H1 (cell line): Measurements from ENCODE around the gene PHLDA3. TPM values are rescaled to one million over a fixed set of nuclear protein-coding genes. Genes with fewer than 3 reads are reported as not detected.

ENCODE experiments used
- CTCF ChIA-PET: fragments of 300-600 bp; sonication (Branson Sonifier 250); formaldehyde crosslinking; loops from one replicate; lab custom pipeline; 2021; ENCODE audit not compliant: partially characterized antibody; lab: Charles Lee
- POLR2A ChIA-PET: fragments of 300-600 bp; sonication (Branson Sonifier 250); formaldehyde crosslinking; loops from one replicate; lab custom pipeline; 2021; ENCODE audit warnings: inconsistent platforms; ENCODE audit not compliant: partially characterized antibody; lab: Charles Lee
- DNase-seq, 2 experiments: peaks; one replicate each; pipeline versions ENCODE4 v3.0.0 to v3.0.0-alpha.2; 2010 to 2022; ENCODE audit warnings: low spot score in 2 of 2, low read depth in 1 of 2, mixed read lengths in 1 of 2
- FAIRE-seq: peaks from 2 replicates; lab custom pipeline; 2011; peaks lifted over from hg19 to GRCh38; lab: Jason Lieb, UNC
- H2AFZ ChIP-seq: 2 replicates; pipeline ENCODE4 v1.8.1; 2012; ENCODE audit warnings: low read length, inconsistent platforms
- H2AK5ac ChIP-seq: 2 replicates; pipeline ENCODE4 v1.6.1; 2013; ENCODE audit warnings: low read depth, low read length
- H2BK120ac ChIP-seq: replicated peaks from 2 replicates; pipeline ENCODE3; 2013; ENCODE audit warnings: low read depth, low read length, inconsistent platforms
- H2BK12ac ChIP-seq: 2 replicates; pipeline ENCODE4 v1.6.1; 2013; ENCODE audit warnings: low read depth, low read length
- H2BK15ac ChIP-seq: 2 replicates; pipeline ENCODE4 v1.6.1; 2013; ENCODE audit warnings: low read length
- H2BK20ac ChIP-seq: 2 replicates; pipeline ENCODE4 v1.6.1; 2013; ENCODE audit warnings: low read length
- H2BK5ac ChIP-seq: 2 replicates; pipeline ENCODE4 v1.6.1; 2013; ENCODE audit warnings: low read depth, low read length
- H3K14ac ChIP-seq: 2 replicates; pipeline ENCODE4 v1.6.1; 2013; ENCODE audit warnings: inconsistent platforms; ENCODE audit not compliant: insufficient read length
- H3K18ac ChIP-seq: 2 replicates; pipeline ENCODE4 v1.6.1; 2013; ENCODE audit warnings: low read length; ENCODE audit errors: extremely low read depth
- H3K23ac ChIP-seq: 2 replicates; pipeline ENCODE4 v1.6.1; 2013; ENCODE audit warnings: inconsistent platforms; ENCODE audit not compliant: insufficient read length
- H3K23me2 ChIP-seq: 2 replicates; pipeline ENCODE4 v1.6.1; 2013; ENCODE audit warnings: low read depth, low read length
- H3K27ac ChIP-seq: 2 replicates; pipeline ENCODE4 v1.6.1; 2011; ENCODE audit warnings: low read depth, low read length, inconsistent platforms
- H3K27me3 ChIP-seq, 4 experiments: replicated peaks in 1 of 4; 1 replicate in 1 of 4; 2 replicates in 3 of 4; pipeline versions ENCODE4 v1.6.1 to v1.8.1; 2011 to 2013; ENCODE audit warnings: low read length in 3 of 4, mild to moderate bottlenecking in 3 of 4, inconsistent platforms in 2 of 4, mixed read lengths in 2 of 4, moderate library complexity in 1 of 4; ENCODE audit not compliant: control insufficient read depth in 3 of 4, insufficient read depth in 3 of 4; ENCODE audit errors: extremely low read depth in 1 of 4
- H3K36me3 ChIP-seq, 4 experiments: 2 replicates each; pipeline versions ENCODE4 v1.6.1 to v1.8.1; 2011 to 2013; ENCODE audit warnings: mild to moderate bottlenecking in 4 of 4, low read length in 3 of 4, moderate library complexity in 2 of 4, control low read depth in 1 of 4, inconsistent platforms in 1 of 4; ENCODE audit not compliant: insufficient read depth in 4 of 4, control insufficient read depth in 2 of 4
- H3K4ac ChIP-seq: replicated peaks from 2 replicates; pipeline ENCODE3; 2013; ENCODE audit warnings: low read length, low read depth, mixed read lengths, inconsistent platforms; ENCODE audit not compliant: insufficient read length
- H3K4me1 ChIP-seq, 4 experiments: replicated peaks in 1 of 4; 1 replicate in 1 of 4; 2 replicates in 3 of 4; pipeline versions ENCODE4 v1.6.1 to v1.8.1; 2011 to 2013; ENCODE audit warnings: low read length in 3 of 4, inconsistent platforms in 2 of 4, mixed read lengths in 1 of 4; ENCODE audit not compliant: insufficient read depth in 4 of 4, control insufficient read depth in 3 of 4
- H3K4me2 ChIP-seq, 2 experiments: 2 replicates each; pipeline versions ENCODE4 v1.6.1 to v1.8.1; 2011 to 2013; ENCODE audit warnings: low read depth in 2 of 2, low read length in 2 of 2, control low read depth in 1 of 2, inconsistent platforms in 1 of 2, mild to moderate bottlenecking in 1 of 2; ENCODE audit not compliant: insufficient read depth in 1 of 2
- H3K4me3 ChIP-seq, 4 experiments: fragments of 200-600, 300-600 bp in 1 of 4; sonication (generic), shearing (Covaris generic), sonication (Bioruptor Twin) in 1 of 4; 2 replicates each; pipeline versions ENCODE4 v1.5.1 to v1.8.1; 2011 to 2016; ENCODE audit warnings: low read length in 4 of 4, low read depth in 3 of 4, control low read depth in 2 of 4, inconsistent platforms in 2 of 4, mild to moderate bottlenecking in 2 of 4, mixed read lengths in 1 of 4, moderate library complexity in 1 of 4; ENCODE audit not compliant: insufficient read depth in 2 of 4; ENCODE audit errors: extremely low read depth in 1 of 4
- H3K56ac ChIP-seq: replicated peaks from 2 replicates; pipeline ENCODE3; 2013; ENCODE audit warnings: low read depth, mild to moderate bottlenecking, mixed read lengths, low read length, inconsistent platforms; ENCODE audit not compliant: insufficient read length
- H3K79me1 ChIP-seq: 2 replicates; pipeline ENCODE4 v1.6.1; 2013; ENCODE audit warnings: low read depth, low read length, control low read depth
- H3K79me2 ChIP-seq, 2 experiments: 2 replicates each; pipeline versions ENCODE4 v1.6.1 to v1.8.1; 2012 to 2013; ENCODE audit warnings: low read length in 2 of 2, mild to moderate bottlenecking in 2 of 2, inconsistent platforms in 1 of 2; ENCODE audit not compliant: insufficient read depth in 2 of 2, control insufficient read depth in 1 of 2
- H3K9ac ChIP-seq, 4 experiments: replicated peaks in 1 of 4; 1 replicate in 1 of 4; 2 replicates in 3 of 4; pipeline versions ENCODE4 v1.6.1 to v1.8.1; 2011 to 2013; ENCODE audit warnings: low read depth in 3 of 4, low read length in 3 of 4, control low read depth in 2 of 4, mild to moderate bottlenecking in 2 of 4, moderate library complexity in 2 of 4, inconsistent platforms in 1 of 4; ENCODE audit errors: extremely low read depth in 1 of 4
- H3K9me3 ChIP-seq, 2 experiments: 2 replicates each; pipeline versions ENCODE4 v1.6.1 to v1.8.1; 2012 to 2013; ENCODE audit warnings: mild to moderate bottlenecking in 2 of 2, moderate library complexity in 2 of 2, control low read depth in 1 of 2, inconsistent platforms in 1 of 2, low read depth in 1 of 2, low read length in 1 of 2, mixed read lengths in 1 of 2; ENCODE audit not compliant: insufficient read depth in 2 of 2
- H4K20me1 ChIP-seq, 2 experiments: replicated peaks in 1 of 2; 2 replicates each; pipeline versions ENCODE3 to v1.8.1; 2011 to 2013; ENCODE audit warnings: inconsistent platforms in 2 of 2, low read length in 2 of 2, mild to moderate bottlenecking in 1 of 2; ENCODE audit not compliant: insufficient read depth in 2 of 2, control insufficient read depth in 1 of 2
- H4K5ac ChIP-seq: 2 replicates; pipeline ENCODE4 v1.6.1; 2013; ENCODE audit warnings: low read length, low read depth, mixed read lengths, inconsistent platforms; ENCODE audit not compliant: insufficient read length
- H4K8ac ChIP-seq: 2 replicates; pipeline ENCODE4 v1.8.0; 2013; ENCODE audit warnings: mild to moderate bottlenecking, moderate library complexity, low read length, inconsistent platforms; ENCODE audit not compliant: insufficient read depth; ENCODE audit errors: extremely low read depth
- H4K91ac ChIP-seq: replicated peaks from 2 replicates; pipeline ENCODE3; 2013; ENCODE audit warnings: low read length, mixed read lengths, inconsistent platforms; ENCODE audit not compliant: insufficient read length
- CHD2 ChIP-seq: IDR thresholded peaks from 2 replicates; pipeline ENCODE4 v1.6.1; 2012; ENCODE audit warnings: low read length, improper control_type of control experiment
- SP1 ChIP-seq: IDR thresholded peaks from 2 replicates; pipeline ENCODE4 v1.6.1; 2011; ENCODE audit warnings: low read depth, low read length
- TAF7 ChIP-seq: optimal IDR thresholded peaks from 2 replicates; pipeline ENCODE3; 2011; ENCODE audit warnings: low read depth, mild to moderate bottlenecking, inconsistent platforms, low read length, moderate library complexity, borderline replicate concordance
- TBP ChIP-seq: IDR thresholded peaks from 2 replicates; pipeline ENCODE4 v1.6.1; 2011; ENCODE audit warnings: low read depth, low read length, improper control_type of control experiment
- YY1 ChIP-seq: IDR thresholded peaks from 2 replicates; pipeline ENCODE4 v1.6.1; 2011; ENCODE audit warnings: low read depth, mild to moderate bottlenecking, low read length
- WGBS, 2 experiments: shearing (Covaris generic) in 1 of 2; methylation state at CpG; one replicate each; pipeline versions ENCODE4 v1.1.6 to v1.1.7; 2013 to 2015; ENCODE audit warnings: low lambda C conversion rate in 2 of 2, mixed read lengths in 2 of 2, inconsistent platforms in 1 of 2, low coverage in 1 of 2, missing lambda C conversion rate in 1 of 2; ENCODE audit not compliant: insufficient replicate concordance in 2 of 2, insufficient coverage in 1 of 2, insufficient read length in 1 of 2; ENCODE audit errors: extremely low coverage in 1 of 2, missing lambda C conversion rate in 1 of 2; 5-methylcytosine and 5-hydroxymethylcytosine counted together
- polyA plus RNA-seq, 7 experiments: library from polyadenylated mRNA; depleted of rRNA in 3 of 7; stranded (reverse) in 5 of 7; unstranded in 2 of 7; fragments of >200 nt in 5 of 7; fragments of 200-250 nt in 2 of 7; gene quantifications; 1 replicate in 5 of 7; 2 replicates in 1 of 7; 4 replicates in 1 of 7; pipeline versions ENCODE4 v1.2.1 to v1.2.3, GENCODE V29; 2011 to 2013; ENCODE audit warnings: missing spikeins in 2 of 7, mixed read lengths in 2 of 7
- total RNA-seq: library from RNA; stranded (reverse); fragmentation: NEBNext Ultra II Directional; extraction: Animal tissue kit (Norgen Biotek cat#: 25700); gene quantifications from 2 replicates; pipeline ENCODE4 v1.2.1, GENCODE V29; 2021
- TF ChIP-seq, protein P1 (sequence below): IDR thresholded peaks from 2 replicates; pipeline ENCODE4 v1.6.1; 2011; ENCODE audit warnings: low read length, improper control_type of control experiment

The PHLDA3 gene
- total and polyA plus RNA-seq, 2 of the 8 experiments (the other 6 are each of a cell fraction or from before 2014, with no cell fraction given): 25.5 to 27.5 TPM

GRCh38 chr1:201510734-201511133 lies 41.7 kb upstream of the PHLDA3 start:
- POLR2A ChIA-PET: interaction anchor here (1.1 to 6.3 kb wide), 3 partner anchors 9 to 332 kb away, joined by 3 to 52 read pairs (median 4); no protein-coding TSS in a partner anchor

More at GRCh38 chr1:201510734-201511133, 41.7 kb upstream of the PHLDA3 start:
- Histone ChIP-seq H3K23ac (no peak overlapping the region), H3K18ac (no peak overlapping the region), H3K27ac (no peak overlapping the region), H3K4me2 (no peak overlapping the region), H3K9ac (no peak overlapping the region), H4K91ac (no peak overlapping the region), H2BK120ac (no peak overlapping the region), H4K8ac (no peak overlapping the region), H2AFZ (no peak overlapping the region), H3K4ac (no peak overlapping the region), H2BK15ac (no peak overlapping the region), H3K79me1 (no peaks in the 10 kb centered on the region), H4K20me1 (no peaks in the 10 kb centered on the region), H2BK20ac (no peak overlapping the region), H3K9me3 (no peaks in the 10 kb centered on the region), H2AK5ac (no peak overlapping the region), H3K36me3 (no peaks in the 10 kb centered on the region), H2BK5ac (no peak overlapping the region), H4K5ac (no peak overlapping the region), H3K4me1 (peaks cover 6 to 13% (median 7%) of the 10 kb centered on the region in 4 experiments; a peak in 6 of 7 replicates), H3K4me3 (no peak overlapping the region), H3K56ac (no peak overlapping the region), H3K27me3 (peaks cover 3 to 31% (median 20%) of the 10 kb centered on the region in 4 experiments), H3K79me2 (no peaks in the 10 kb centered on the region), H3K23me2 (peaks cover 5% of the 10 kb centered on the region; the same call in 1 of the 2 replicates), H3K14ac (no peak overlapping the region), H2BK12ac (no peak overlapping the region)
- CTCF ChIA-PET: interaction anchor here (1.2 to 43.8 kb wide), 8 partner anchors 5 to 316 kb away, joined by 3 to 929 read pairs (median 10); partner anchors contain the start of genes CSRP1, IPO9, NAV1 and PHLDA3
- WGBS, 2 experiments: 87% methylated on average over 1 of the region's 1 CpG; no CpG with 5 or more reads in 1 of the 2 experiments
- FAIRE-seq: no peak
- TF ChIP-seq TAF7: no peak
- no peak for TF ChIP-seq TBP
- TF ChIP-seq CHD2: no peak
- TF ChIP-seq YY1: no peak
- TF ChIP-seq, protein P1, sequence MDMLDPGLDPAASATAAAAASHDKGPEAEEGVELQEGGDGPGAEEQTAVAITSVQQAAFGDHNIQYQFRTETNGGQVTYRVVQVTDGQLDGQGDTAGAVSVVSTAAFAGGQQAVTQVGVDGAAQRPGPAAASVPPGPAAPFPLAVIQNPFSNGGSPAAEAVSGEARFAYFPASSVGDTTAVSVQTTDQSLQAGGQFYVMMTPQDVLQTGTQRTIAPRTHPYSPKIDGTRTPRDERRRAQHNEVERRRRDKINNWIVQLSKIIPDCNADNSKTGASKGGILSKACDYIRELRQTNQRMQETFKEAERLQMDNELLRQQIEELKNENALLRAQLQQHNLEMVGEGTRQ: no peak
- no peak for TF ChIP-seq SP1
- no peak for DNase-seq
